GM12874 (cell line): ENCODE measurements around the gene FIBCD1.

Experiments
- TF ChIP-seq, protein P1 (sequence below): IDR thresholded peaks from 2 replicates; pipeline ENCODE4 v1.5.1; 2011; ENCODE audit warnings: low read depth, mild to moderate bottlenecking, control low read depth, low read length, moderate library complexity; ENCODE audit not compliant: insufficient read depth

The FIBCD1 gene

DNA sequence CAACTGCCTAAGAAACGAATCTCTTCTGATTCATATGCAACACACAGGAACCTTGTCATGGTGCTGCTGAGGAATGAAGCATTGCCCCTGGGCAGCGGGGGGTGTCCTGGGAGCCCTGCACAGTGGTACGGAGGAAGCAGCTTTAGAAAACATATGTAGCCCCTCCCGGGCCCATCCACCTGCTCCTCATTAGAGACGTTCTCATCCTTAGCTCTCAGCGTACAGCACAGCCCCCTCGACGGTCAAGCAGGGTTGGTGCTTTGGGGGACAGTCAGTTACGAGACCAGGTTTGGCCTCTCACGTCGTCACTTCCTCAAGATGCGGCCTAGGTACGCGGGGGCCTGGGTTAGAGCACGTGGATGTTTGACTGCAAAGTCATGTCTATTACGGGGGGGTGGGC is 41.5 kb upstream of the FIBCD1 start:
- TF ChIP-seq, protein P1, sequence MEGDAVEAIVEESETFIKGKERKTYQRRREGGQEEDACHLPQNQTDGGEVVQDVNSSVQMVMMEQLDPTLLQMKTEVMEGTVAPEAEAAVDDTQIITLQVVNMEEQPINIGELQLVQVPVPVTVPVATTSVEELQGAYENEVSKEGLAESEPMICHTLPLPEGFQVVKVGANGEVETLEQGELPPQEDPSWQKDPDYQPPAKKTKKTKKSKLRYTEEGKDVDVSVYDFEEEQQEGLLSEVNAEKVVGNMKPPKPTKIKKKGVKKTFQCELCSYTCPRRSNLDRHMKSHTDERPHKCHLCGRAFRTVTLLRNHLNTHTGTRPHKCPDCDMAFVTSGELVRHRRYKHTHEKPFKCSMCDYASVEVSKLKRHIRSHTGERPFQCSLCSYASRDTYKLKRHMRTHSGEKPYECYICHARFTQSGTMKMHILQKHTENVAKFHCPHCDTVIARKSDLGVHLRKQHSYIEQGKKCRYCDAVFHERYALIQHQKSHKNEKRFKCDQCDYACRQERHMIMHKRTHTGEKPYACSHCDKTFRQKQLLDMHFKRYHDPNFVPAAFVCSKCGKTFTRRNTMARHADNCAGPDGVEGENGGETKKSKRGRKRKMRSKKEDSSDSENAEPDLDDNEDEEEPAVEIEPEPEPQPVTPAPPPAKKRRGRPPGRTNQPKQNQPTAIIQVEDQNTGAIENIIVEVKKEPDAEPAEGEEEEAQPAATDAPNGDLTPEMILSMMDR, result no peak

DNA sequence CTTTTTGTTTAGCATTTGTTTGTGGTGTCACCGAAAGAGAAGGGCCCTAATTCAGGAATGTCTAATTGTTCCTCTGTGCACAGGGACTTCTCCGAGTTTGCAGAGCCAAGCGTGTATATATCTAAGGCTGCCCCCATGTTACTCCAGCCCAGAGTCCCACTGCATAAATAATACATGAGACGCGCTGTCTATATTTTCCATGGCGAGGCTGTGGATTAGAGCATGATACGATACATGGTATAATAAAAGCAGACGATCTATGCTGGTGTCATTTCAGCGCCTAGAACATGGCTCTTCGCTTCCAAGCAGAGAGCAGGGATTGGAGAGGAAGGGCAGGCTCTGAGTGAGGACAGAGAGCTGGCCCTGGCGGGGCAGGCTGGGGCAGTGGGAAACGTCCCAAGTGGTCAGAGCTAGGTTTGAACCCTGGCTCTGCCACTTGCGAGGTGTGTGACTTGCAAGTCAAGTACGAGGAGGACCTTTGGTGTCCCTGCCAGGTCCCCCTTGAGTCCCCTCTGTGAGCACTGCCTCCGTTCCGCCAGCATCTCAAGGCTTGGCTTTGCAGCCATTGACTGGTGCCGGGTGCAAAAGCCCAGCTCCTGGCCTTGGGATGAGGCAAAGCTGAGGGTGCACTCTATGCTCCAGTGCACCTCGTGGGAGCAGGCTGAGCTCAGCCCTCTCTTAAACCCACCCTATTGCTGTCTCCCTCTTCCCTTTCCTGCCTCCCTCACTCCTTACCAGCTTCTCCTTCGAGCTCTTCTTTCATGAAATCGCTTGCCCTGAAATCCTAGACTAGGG is 40.7 kb upstream of the FIBCD1 start:
- TF ChIP-seq, protein P1, result no peak

DNA sequence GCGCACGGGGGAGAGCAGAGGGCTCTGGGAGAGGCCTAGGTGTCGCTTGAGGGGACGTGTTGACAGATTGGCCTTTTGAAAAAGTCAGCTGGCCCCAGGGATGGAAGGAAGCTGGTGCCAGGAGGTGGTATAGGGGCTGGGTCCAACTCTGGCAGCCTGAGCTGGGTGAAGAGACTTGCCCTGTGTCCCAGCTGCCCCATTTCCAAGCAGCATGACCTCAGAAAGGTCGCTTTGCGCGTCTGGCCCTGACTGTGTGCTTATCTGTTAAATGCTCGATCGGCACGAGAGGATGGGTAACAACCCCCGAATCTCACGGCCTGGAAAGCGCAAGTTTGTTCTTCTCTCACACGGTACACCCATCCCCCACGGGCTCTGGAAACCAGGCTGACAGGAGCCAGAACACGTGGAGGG is 38.8 kb upstream of the FIBCD1 start:
- TF ChIP-seq, protein P1, result no peak

DNA sequence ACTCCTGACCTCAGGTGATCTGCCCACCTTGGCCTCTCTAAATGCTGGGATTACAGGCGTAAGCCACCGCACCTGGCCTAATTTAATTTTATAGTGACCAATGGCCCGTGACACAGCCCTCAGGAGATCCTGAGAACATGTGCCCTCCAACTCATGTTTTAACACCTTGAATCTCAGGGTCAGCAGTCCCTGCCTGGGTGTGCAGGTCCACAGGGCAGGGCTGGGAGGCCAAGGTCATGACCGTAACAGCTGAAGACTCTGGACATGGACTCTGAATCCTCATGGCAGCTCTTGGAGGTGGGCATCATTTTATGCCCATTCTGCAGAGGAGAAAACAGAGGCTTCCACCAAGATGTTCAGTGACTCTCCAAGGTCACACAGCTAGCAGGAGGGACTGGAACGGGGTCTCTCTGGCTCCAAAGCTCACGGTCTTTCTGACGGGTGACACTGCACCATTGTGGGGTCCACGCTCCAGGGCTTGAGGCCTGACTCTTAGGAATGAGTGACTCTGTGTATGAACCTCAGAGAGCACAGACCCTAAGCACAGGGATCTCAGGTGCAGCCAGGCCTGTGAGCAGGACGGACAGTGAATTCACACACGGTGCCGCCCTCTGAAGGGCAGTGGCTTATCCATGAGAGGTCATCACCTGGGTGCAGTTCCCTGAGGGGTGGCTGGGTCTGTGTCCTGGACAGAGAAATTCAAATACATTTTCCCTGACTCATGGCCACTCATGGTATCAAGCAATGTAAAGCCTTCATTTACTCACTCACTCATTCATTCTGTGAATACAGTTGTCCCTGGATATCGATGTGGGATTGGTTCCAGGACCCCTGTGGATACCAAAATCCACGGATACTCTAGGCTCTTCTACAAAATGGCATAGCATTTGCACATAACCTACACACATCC is 37.1 kb upstream of the FIBCD1 start:
- TF ChIP-seq, protein P1, result no peak

DNA sequence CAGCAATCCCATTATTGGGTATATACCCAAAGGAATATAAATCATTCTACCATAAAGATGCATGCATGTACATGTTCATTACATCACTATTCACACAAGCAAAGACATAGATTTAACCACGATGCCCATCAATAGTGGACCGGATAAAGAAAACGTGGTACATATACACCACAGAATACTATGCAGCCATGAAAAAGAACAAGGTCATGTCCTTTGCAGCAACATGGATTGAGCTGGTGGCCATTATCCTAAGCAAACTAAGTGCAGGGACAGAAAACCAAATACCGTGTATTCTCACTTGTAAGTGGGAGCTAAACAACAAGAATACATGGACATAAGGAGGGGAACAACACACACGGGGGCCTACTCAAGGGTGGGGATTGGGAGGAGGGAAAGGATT is 36.1 kb upstream of the FIBCD1 start:
- TF ChIP-seq, protein P1, result no peak

DNA sequence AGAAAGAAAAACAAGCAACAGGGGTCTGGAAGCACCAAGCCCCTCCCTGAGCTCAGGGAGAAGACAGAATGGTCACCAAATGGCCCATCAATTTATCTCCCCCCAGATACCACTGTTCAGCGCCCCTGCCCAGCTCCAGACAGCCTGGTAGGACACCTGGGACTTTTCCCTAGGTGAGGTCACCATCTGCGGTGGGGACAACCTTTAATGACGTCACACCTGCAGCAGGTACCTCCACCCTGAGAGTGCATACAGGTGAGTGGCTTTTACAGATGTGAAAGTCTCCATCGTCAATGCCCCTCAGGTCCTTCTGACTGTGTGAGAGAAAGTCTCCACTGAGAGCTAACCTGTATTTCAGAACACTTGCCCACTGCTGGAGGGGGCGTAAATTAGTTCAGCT is 35.6 kb upstream of the FIBCD1 start:
- TF ChIP-seq, protein P1, result no peak

DNA sequence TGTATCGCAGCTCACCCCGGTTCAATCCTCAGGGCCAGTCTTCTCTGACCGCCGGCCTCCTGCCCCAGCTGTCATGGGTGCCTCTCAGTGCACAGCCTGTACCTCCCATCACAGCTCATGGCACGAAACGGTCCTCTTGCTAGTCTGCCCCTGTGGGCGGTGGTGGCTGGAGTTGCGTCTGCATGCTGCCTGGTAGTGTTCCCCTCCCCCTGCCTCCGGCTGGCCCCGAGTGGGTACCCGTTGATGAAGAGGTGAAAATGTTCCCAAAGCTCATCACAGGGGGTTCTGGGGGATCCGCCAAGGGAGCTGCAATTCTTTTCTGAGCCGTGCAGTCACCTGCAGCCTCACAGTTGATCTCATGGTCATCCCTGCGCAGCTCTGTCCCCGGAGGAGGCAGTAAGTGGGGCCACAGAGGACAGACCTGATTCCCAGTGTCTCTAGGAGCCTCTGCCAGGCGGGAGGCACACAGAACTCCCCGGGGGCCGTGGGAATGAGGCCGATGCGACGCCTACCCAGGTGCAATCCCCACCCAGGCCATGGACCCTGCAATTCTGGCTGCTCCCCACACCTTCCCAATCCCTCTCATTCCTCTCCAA is 34.7 kb upstream of the FIBCD1 start:
- TF ChIP-seq, protein P1, result no peak
